ENCODE data around the gene HES1. TPM values are rescaled to one million over a fixed set of nuclear protein-coding genes. Genes with fewer than 3 reads are reported as not detected.

Gene HES1
- total RNA-seq, 2 donors from 2014 or later: 98.7 to 147 TPM

DNA sequence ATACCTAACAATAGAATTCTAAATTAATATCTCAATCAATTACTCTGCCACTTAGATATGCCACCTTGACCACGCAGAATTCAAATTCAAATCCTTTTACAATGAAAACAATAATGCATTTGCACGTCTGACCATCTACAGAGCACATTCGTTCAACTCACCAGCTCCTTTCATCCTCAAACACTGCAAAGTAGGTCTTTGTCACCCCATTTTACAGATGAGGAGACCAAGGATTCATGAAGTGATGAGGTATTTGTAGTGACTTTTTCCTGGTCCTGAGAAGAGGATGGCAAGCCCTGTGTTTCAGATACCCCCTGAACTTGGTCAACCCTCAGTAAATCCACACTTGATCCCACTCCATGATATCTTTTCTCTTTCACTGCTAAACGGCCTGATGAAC is 42.2 kb downstream of the HES1 start:
- ATAC-seq: no peak
- intact Hi-C loops (cut with DNase I, micrococcal nuclease): no loop called here
- no peak for DNase-seq

DNA sequence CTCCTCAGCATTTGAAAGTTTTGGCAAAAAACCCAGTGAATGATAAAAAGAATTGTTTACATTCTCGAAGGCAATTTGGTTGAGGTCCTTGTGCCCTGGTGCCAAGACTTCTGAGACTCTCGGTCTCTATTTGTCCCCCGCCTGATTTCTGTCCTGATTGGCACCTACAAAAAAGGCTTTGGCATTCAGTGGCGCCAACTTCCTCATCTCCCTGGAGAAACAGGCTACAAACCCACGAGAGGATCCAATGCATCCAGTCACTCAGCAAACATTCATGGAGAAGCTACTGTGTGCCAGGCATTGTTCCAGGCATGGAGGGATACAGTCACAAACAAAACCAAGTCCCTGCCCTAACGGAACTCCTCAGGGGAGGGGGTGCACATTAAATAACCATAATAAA is 42.7 kb downstream of the HES1 start:
- no peak for ATAC-seq
- no peak for DNase-seq
- intact Hi-C loops (cut with DNase I, micrococcal nuclease): no loop called here

DNA sequence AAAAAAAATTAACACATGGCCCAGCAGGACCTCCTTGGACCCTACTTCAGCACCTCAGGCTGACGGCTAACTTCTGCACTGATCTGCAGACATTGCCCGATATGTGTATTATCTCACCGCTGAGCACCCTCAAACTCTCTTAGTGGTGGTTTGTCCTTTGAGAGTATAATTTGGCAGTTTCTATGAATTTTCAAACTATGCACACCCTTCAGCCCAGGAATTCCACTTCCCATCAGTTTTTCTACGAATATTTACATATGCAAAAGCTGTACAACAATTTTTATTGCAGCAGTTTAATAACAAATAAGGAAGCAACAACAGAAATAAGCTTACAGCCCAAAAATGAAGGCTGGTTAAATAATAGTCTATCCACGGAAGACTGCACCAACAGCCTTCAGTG is 44.6 kb downstream of the HES1 start:
- no peak for ATAC-seq
- DNase-seq: no peak
- intact Hi-C loops (cut with DNase I, micrococcal nuclease): no loop called here

DNA sequence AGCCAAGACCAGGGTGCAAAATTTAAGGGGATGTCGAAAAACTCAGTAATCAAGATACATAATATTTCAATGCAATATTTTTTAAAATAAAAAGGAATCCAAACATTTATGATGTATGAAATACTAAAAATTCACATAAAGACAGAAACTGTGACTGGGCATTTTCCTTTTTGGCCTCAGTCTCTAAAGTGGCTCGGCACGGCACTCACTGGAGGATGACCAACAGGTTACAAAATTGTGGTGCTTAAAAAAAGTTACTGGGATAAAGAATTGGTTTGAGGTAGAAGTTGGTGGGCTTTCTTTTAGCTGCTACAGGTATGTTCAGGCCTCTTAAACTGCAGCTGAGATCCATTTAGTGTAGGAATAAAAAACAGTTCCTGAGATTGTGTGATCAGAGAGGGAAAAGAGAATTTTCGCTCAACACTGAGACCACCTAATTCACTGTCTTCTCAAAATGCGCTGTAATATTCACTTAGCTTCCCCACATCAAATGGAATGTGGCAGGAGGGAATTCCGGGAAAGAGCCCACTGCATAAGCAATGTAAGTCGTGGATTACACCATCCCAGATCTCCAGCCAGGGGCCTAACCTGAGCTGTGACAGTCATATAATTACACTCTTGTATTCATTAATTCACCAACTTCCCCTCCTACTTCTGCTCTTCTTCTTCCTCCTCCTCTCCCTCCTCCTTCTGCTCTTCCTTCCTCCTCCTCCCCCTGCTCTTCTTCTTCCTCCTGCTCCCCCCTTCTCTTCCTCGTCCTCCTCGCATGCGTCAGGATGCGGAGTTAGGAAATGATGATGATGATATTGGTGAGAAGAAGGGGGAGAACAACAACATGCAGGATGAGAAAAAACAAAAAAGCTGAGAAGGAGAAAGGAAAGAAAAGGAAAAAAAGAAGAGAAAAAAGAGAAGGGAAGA is 45.9 kb downstream of the HES1 start:
- ATAC-seq: no peak
- DNase-seq: no peak
- intact Hi-C loops (cut with DNase I, micrococcal nuclease): no loop called here

DNA sequence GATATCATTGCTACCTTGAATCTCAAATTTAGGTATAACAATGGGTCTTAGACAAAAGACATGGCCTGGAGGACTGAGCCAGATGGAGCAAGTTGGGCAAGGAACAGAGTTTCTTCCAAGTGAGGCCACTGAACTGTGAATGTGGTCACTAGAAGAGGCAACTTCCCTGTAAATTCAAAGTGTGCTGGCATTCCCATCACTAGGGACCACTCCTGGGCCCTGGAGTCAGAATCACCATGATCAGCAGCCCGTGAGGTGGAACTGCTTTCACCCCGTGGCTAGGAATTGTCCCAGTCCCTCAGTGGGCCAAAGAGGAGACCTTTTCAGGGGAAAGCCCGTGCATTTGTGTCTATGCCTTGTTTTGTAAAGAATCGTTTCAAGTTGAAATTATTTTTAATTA is 47.3 kb downstream of the HES1 start:
- ATAC-seq (no peak), DNase-seq (no peak)
- intact Hi-C loops (cut with DNase I, micrococcal nuclease): no loop called here

DNA sequence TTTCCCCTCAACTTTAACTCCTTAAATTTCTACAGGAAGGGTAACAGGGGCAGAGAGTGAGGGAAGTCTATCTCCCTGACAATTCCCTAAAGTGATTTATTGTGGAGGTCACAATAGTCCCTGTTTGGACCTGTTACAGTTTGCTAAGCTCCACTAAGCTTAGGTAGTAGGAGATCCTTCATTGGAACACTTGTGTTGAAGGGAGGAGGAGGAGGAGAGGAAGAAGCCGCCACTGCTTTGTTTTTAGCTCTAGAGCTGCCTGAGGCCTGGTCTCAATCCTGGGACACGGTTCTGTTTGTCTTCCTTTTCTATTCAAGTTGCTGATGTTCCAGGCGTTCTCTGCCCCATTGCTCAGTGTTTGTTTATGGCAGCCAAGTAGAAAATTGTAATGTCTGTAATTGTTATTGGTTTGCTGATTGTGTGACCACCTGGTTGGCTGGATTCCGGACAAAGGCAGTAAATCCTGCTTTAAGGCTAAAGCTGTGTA is 48.4 kb downstream of the HES1 start:
- DNase-seq: no peak
- intact Hi-C loops (cut with DNase I, micrococcal nuclease): no loop called here
- ATAC-seq: peak; percentile 44

DNA sequence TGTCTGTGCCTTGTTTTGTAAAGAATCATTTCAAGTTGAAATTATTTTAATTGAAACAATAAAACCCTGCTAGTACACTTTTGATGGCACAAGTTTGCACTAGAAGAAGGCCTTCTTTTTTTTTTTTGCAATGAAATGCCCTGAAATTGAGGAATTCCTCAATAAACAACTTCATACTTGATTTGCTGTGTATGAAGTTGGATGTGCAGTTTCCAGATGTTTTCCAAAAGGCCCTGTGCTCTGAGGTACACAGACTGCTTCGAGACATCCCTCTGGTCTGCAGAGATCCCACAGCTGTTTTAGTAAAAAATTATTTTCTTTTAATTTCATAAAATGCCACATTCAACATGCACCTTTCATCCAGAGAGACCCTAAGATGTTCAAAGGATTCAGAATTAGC is 48.9 kb downstream of the HES1 start:
- intact Hi-C loops (cut with DNase I, micrococcal nuclease): no loop called here
- no peak for ATAC-seq

DNA sequence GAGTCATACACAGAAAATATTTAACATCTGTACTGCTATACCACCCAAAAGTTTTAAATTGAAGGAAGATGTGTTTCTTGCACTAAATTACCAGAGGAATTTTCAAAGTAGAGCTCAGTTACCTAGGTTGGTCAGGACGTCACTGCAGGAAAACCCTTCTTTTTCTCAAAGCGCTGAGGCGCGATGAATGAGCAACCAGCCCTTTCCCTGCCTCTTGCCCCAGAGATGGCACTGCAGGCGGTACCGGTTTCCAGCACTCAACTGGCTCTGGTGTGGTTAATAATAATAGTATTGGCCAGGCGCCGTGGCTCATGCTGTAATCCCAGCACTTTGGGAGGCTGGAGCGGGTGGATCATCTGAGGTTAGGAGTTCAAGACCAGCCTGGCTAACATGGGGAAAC is 49.3 kb downstream of the HES1 start:
- intact Hi-C loops (cut with DNase I, micrococcal nuclease): no loop called here
- ATAC-seq (no peak), DNase-seq (no peak)

More for the DNA sequence above, 48.9 kb downstream of the HES1 start:
- no peak for DNase-seq

DNA sequence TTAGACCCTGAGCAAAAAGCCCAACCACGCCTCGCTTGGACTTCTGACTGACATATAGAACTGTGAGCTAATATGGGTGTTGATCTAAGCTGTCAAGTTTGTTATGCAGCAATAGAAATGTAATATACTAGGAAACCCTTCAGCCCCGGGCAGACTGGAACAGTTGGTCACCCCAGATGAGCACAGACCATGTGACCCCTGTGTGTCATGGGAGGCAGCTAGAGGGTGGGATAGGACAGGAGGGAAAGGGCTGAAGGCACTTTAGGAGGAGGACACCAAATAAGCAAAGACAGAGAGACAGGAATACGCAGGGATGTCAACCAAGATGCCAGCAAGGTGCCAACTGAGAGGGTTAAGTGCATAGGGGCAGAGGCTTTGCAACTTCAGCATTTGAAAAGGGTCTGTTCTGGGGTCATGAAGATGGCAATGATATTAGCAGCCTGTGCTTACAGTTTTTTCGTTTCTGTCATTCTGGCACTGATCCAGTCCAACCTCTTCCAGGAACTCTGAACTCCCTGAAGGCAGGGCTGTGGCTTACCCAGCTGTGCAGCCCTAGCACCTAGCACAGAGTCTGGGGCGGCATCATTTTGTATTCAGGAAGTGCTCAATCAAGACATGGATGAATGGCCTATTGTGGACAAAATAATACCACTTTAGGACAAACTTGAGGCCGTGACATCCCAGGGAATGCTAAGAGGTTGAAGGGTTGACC is 51.4 kb downstream of the HES1 start:
- DNase-seq (no peak), ATAC-seq (no peak)
- intact Hi-C loops (cut with DNase I, micrococcal nuclease): no loop called here

Other genes with a start within 250 kb of the HES1 start
- not detected for gene CPN2, start 215.2 kb downstream of the HES1 start, total RNA-seq
- gene LRRC15, start 233.6 kb downstream of the HES1 start, total RNA-seq: under 1 TPM; 0.31 to 0.59 TPM